Fibroblast of lung (primary cell): ENCODE measurements around the gene CLTC.

Experiments
- CTCF ChIP-seq, 2 donors: IDR thresholded peaks in 1 of 2; conservative IDR thresholded peaks in 1 of 2; 1 replicate in 1 of 2; 2 replicates in 1 of 2; pipeline ENCODE4 v1.5.1; 2011 to 2012; ENCODE audit warnings: low read length in 2 of 2, control low read depth in 1 of 2, inconsistent platforms in 1 of 2, low read depth in 1 of 2, mild to moderate bottlenecking in 1 of 2
- EZH2 ChIP-seq: IDR thresholded peaks from 2 replicates; pipeline ENCODE4 v1.5.1; 2012; ENCODE audit warnings: low read length, control low read depth, mild to moderate bottlenecking; ENCODE audit errors: missing control alignments

GRCh38 chr17:59629174-59629573 lies 9.5 kb downstream of the CLTC start:
- TF ChIP-seq EZH2 (no peak), CTCF (conservative IDR thresholded peaks at IDR 0.05 in 1 of 2, IDR thresholded peaks at IDR 0.05 in 1 of 2; ENCODE audit: low read depth in 1 of 2, low read length in 2 of 2) (no peak)
